Subcutaneous adipose tissue (tissue), 4 donors: Measurements from ENCODE around the gene NSD1. TPM values are rescaled to one million over a fixed set of nuclear protein-coding genes. Genes with fewer than 3 reads are reported as not detected.

Experiments used
- CTCF ChIP-seq: fragments of 450-650 bp; IDR thresholded peaks from one replicate; pipeline ENCODE4 v1.5.1; 2016; ENCODE audit warnings: low read depth, mild to moderate bottlenecking, control low read depth, antibody characterized with exemption, moderate library complexity
- total RNA-seq, 4 donors: library from RNA; depleted of rRNA; stranded (reverse); fragments of >200 nt; gene quantifications; one replicate each; pipeline ENCODE4 v1.1.0, GENCODE V29; 2016

The NSD1 gene
- total RNA-seq, 4 donors from 2014 or later, result 35.2 to 52.0 (median 37.7) TPM

- TF ChIP-seq CTCF, result no peak
These were observed 143.3 kb downstream of the NSD1 start for GRCh38 chr5:177276886-177277285.

- TF ChIP-seq CTCF, result no peak
These were observed 154.6 kb downstream of the NSD1 start for GRCh38 chr5:177288191-177288590.

GRCh38 chr5:177290816-177291596 is 157.4 kb downstream of the NSD1 start:
- TF ChIP-seq CTCF, result no peak

- TF ChIP-seq CTCF, result no peak
These were observed 158.2 kb downstream of the NSD1 start for GRCh38 chr5:177291735-177292134.

- no peak for TF ChIP-seq CTCF
These were observed 160.4 kb downstream of the NSD1 start for GRCh38 chr5:177293819-177294581.

- no peak for TF ChIP-seq CTCF
These were observed 161.1 kb downstream of the NSD1 start for GRCh38 chr5:177294632-177295031.

GRCh38 chr5:177295924-177296323 is 162.4 kb downstream of the NSD1 start:
- TF ChIP-seq CTCF, result no peak
